Hindlimb muscle (tissue), 1 donor: ENCODE results near the gene CNTN2. TPM values are rescaled to one million over a fixed set of nuclear protein-coding genes. Genes with fewer than 3 reads are reported as not detected.

Experiments
- DNase-seq: peaks from one replicate; pipeline ENCODE4 v3.0.0-alpha.2; 2013
- polyA plus RNA-seq: library from polyadenylated mRNA; unstranded; fragments of 120-200 nt; gene quantifications from one replicate; pipeline ENCODE4 v1.2.1, GENCODE V29; 2013; ENCODE audit not compliant: insufficient read length

Gene CNTN2, protein sequence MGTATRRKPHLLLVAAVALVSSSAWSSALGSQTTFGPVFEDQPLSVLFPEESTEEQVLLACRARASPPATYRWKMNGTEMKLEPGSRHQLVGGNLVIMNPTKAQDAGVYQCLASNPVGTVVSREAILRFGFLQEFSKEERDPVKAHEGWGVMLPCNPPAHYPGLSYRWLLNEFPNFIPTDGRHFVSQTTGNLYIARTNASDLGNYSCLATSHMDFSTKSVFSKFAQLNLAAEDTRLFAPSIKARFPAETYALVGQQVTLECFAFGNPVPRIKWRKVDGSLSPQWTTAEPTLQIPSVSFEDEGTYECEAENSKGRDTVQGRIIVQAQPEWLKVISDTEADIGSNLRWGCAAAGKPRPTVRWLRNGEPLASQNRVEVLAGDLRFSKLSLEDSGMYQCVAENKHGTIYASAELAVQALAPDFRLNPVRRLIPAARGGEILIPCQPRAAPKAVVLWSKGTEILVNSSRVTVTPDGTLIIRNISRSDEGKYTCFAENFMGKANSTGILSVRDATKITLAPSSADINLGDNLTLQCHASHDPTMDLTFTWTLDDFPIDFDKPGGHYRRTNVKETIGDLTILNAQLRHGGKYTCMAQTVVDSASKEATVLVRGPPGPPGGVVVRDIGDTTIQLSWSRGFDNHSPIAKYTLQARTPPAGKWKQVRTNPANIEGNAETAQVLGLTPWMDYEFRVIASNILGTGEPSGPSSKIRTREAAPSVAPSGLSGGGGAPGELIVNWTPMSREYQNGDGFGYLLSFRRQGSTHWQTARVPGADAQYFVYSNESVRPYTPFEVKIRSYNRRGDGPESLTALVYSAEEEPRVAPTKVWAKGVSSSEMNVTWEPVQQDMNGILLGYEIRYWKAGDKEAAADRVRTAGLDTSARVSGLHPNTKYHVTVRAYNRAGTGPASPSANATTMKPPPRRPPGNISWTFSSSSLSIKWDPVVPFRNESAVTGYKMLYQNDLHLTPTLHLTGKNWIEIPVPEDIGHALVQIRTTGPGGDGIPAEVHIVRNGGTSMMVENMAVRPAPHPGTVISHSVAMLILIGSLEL
- polyA plus RNA-seq, result 0.72 TPM

DNA sequence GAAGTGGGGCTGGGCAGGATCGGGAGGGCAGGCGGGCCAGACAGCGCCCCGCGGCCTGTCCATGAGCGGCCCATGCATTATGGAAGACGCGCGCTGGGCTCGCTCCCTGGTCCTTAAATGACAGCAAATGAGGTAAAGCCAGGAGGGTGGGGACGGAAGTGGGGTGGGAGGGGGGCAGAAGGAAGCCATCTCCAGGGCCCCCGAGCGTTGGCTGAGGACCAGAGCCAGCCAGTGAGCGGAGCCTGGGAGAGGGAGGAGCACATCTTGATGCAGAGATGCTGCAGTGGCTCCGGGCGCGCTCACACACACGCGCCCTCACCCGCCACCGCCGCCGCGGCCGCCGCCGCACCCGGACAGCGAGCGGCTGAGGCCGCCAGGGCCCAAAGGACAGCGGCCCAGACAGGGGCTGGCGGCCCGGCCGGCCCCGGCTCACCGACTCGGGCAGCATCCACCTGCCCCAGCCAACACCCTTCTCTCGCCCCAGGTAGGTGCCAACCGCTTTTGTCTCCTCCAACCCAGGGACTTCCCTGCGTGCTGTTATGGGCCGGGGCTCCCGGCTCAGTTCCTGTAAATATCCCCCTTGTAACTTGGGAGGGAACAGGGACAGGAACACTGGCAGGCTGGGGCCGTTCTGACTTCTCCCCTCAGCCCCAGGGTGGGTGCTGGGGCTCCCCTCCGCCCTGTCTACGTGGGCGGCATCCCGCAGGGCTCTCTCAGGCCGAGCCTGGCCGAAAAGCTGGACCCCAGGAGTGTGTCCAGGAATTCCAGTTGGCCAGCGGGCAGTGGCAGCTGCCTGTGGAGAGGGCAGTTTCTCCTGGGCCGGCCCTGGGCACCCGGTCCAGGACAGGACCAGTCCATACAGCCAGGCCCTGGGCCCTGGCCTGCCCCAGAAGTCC, at the start of gene CNTN2:
Gene CNTN2 (plus strand): TSS at position 302 of the 896 bp plus-strand sequence. CDS start 9,974 bp downstream, outside the sequence.
- DNase-seq, result no peak

GRCh38 chr1:204994086-204994862, 48.7 kb upstream of the CNTN2 start:
- DNase-seq, result no peak

DNA sequence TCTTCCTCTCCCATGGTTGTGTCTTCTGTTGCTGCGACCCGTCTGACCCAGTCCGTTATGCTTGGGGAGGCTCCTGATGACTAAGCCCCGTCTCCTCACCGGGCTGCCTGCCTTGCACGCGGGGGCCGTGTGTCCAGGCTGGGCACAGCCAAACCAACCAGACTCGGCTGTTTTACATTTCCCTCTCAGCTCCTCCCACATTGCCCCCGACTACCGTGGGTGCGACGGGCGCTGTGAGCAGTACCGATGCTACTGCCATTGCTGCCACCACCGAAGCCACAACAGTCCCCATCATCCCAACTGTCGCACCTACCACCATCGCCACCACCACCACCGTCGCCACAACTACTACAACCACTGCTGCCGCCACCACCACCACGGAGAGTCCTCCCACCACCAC, 46.0 kb upstream of the CNTN2 start:
- no peak for DNase-seq

DNA sequence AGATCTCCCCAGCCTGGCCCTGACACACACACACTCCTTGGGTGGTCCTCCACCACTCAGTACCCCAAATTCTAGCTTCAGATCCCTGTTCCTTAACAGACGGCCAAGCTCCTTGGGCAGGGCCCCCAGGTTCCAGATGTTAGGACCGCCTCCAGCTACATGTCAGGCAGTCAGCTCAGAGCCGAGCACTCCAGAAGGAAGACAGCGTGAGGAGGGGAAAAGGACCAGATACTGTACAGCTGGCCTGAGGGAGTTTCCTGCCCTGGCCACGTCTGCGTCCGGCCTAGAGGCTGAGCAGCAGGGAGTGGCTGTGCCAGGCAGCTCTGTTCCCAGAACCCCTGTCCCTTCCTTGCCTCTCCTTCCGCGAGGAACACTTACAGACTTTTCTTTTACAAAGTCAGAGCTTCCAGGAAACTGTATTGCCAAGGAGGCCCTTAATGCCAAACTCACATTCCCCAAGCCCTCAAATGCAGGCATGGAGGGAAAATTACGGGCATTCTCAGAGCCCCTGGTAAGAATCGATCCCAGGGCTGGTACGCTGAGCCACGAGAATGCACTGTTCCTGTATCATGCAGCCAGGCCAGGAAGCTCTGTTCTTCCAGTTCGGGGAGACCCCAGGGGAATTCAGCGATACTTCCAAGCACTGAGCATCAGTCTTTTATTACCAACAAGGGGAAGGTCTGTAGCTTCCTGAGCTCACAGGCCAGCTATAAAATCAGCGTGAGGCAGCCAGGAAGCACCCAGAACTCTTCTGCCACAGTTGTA, 45.2 kb upstream of the CNTN2 start:
- DNase-seq, result peak; percentile 43

DNA sequence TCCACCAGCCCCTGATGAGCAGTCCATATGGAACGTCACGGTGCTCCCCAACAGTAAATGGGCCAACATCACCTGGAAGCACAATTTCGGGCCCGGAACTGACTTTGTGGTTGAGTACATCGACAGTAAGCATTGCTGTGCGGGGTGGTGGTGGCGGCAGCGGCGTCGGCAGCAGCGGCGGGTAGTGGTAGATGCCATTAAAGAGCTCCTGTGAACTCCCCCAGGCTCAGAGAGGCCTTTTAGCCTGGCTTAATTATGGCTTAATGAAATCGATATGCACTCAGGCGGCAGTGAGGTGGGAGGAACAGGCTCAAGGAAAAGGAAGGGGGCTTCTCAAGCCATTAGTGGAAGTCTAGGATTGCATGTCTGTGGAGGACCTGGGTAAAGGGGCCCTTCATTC, 41.9 kb upstream of the CNTN2 start:
- no peak for DNase-seq

- DNase-seq, result no peak
These were observed 40.3 kb upstream of the CNTN2 start for GRCh38 chr1:205002705-205003104.

- no peak for DNase-seq
These were observed 39.5 kb upstream of the CNTN2 start for GRCh38 chr1:205003358-205004131.

GRCh38 chr1:205004351-205004750, 38.7 kb upstream of the CNTN2 start:
- peak; percentile 25 for DNase-seq

DNA sequence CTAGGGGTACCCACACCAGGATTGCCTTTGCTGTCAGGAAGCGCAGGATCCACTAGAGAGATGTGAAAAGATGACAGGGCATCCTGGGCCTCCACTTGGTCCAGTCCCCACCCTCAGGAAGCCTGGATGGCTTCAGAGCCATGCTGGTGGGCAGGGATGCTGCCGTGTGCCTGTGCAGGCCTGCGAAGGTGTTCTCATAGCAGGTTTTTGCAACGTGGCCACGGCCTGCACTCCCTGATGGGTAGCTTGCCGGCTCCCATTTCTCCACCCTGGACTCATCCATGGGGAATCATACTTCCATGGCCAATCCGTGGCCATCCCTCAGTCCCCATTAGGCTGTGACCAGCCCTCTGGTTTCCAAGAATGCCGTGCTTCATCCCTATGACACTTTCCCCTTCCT, 34.1 kb upstream of the CNTN2 start:
- DNase-seq, result no peak

- no peak for DNase-seq
These were observed 33.3 kb upstream of the CNTN2 start for GRCh38 chr1:205009670-205010069.

DNA sequence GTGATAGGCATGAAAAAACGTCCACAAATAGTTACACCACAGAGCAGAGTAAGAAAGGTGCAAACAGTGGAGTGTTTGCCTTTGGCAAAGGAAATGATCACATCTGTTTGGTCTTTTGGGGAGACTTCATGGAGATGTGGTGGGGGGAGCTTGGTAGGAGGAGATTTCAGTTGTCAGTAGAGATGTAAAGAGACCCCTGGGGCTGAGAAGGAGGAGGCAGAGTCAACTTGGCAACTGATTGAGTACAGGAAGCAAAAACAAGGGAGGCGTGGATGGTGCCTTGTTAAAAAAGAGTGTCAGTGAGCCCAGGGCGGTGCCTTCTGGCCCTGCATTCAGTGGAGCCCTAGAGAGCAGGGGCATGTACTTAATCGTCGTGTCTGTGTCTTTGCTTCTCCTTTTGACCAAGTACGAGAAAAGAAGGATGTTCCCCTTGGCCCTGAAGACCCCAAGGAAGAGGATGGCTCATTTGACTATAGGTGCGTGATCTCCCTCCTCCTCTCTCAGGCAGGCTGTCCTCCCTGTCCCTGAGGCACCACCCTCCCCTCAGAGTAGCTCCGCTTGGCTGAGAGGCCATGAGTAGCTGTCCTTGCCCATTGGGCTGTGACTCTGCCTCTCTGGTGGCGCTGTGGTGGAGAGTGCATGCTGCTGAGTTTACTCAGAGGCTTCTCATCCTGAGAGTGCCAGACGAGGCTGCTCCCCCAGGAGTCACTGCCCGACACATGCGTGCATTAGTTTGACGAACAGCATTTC, 30.4 kb upstream of the CNTN2 start:
- no peak for DNase-seq

GRCh38 chr1:205013683-205014367, 29.2 kb upstream of the CNTN2 start:
- DNase-seq, result peak; percentile 72

GRCh38 chr1:205014783-205015182, 28.2 kb upstream of the CNTN2 start:
- DNase-seq, result no peak

GRCh38 chr1:205015241-205015640, 27.8 kb upstream of the CNTN2 start:
- DNase-seq, result no peak

GRCh38 chr1:205016075-205016474, 26.9 kb upstream of the CNTN2 start:
- DNase-seq, result no peak

DNA sequence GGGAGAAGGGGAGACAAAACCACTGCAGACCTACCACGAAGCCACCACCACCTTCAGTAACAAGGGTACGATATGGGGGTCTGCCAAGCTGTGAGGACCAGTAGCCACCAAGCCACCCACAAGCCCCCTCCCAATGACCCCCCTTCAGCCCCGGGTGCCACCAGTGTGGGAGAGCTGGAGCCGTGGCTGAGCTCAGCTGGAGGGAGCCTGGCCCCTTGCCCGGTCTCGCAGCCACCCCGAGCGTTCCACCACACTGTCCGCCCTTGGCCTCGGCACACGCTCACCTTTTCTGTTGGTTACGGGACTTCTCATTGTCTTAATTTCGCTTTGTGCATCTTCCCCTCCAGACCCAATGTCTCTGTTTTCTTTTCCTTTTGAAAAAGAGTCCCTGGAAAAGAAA, 26.4 kb upstream of the CNTN2 start:
- no peak for DNase-seq

DNA sequence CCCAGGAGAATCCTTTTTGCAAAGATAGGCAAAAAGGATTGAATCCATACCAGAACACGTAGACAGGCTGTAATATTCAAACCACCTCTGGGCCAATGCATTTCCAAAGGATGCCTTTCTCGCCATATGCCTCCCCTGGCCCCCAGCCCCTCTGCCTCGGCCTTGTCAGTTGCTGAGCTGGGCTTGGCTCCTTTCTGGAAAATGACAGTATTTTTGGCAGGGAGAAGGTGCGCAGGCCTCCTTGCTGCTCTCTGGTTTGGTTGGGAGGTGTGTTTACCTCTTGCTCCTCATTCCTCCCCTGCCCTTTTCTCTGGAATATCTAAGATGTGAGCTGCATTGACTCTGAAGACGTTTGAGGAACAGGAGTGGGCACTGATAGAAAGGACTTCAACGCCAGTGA, 26.0 kb upstream of the CNTN2 start:
- no peak for DNase-seq

- no peak for DNase-seq
These were observed 25.2 kb upstream of the CNTN2 start for GRCh38 chr1:205017766-205018165.
